Colonic mucosa (tissue), 4 donors: ENCODE measurements around the gene ZNF217. TPM values are rescaled to one million over a fixed set of nuclear protein-coding genes. Genes with fewer than 3 reads are reported as not detected.

ENCODE experiments used
- DNase-seq: peaks from one replicate; pipeline ENCODE4 v3.0.0-alpha.2; 2020
- H3K27ac ChIP-seq: fragments of 200-600 bp; one replicate; pipeline ENCODE4 v1.8.0; 2021
- H3K27me3 ChIP-seq: fragments of 200-600 bp; one replicate; pipeline ENCODE4 v1.8.0; 2021
- H3K36me3 ChIP-seq: fragments of 200-600 bp; one replicate; pipeline ENCODE4 v1.8.0; 2021
- H3K4me1 ChIP-seq: fragments of 200-600 bp; one replicate; pipeline ENCODE4 v1.8.0; 2021; ENCODE audit warnings: mild to moderate bottlenecking
- H3K4me3 ChIP-seq: fragments of 200-600 bp; one replicate; pipeline ENCODE4 v1.8.0; 2021
- H3K9ac ChIP-seq, 2 donors: one replicate each; pipeline ENCODE4 v1.7.0; 2013; ENCODE audit warnings: control low read depth in 2 of 2, low read depth in 2 of 2, low read length in 2 of 2
- H3K9me3 ChIP-seq: fragments of 200-600 bp; one replicate; pipeline ENCODE4 v1.8.0; 2021
- intact Hi-C: fragments of 100-400 bp; cut with DNase I; formaldehyde crosslinking; loops from one replicate; pipeline ENCODE4 v1.14.1; 2022
- total RNA-seq, 2 donors: library from RNA; stranded (reverse); fragmentation: NEBNext Ultra II Directional in 1 of 2; extraction: Animal tissue kit (Norgen Biotek cat#: 25700) in 1 of 2; gene quantifications; one replicate each; pipeline ENCODE4 v1.2.1, GENCODE V29; 2021
- TF ChIP-seq, protein P1 (sequence below): fragments of 200-600 bp; IDR thresholded peaks from one replicate; pipeline ENCODE4 v1.8.0; 2022; ENCODE audit warnings: antibody characterized with exemption, mild to moderate bottlenecking
- donor health status: healthy.
- donor health status: DM: no; HTN: no; CAD: no.
- donor health status: DM: no; HTN: no; CAD: no.

The ZNF217 gene
- total RNA-seq, 2 donors from 2014 or later: 45.7 to 73.0 TPM

DNA sequence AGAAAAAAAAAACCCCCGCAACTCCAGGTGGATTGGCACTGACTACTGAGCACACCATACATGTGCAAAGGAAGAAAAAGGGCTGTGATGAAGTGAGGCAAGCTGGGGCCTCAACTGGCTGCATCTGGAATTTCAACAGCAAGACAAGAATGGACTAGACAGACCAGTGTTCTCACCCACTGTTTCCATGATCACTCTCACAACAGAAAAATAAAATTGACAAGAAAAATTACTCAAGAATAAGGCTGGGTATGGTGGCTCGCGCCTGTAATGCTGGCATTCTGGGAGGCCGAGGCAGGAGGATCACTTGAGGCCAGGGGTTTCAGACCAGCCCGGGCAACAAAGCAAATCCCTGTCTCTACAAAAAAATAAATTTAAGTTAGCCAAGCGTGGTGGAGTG, 18.8 kb downstream of the ZNF217 start:
- Histone ChIP-seq H3K9me3 (no peaks in the 10 kb centered on the region), H3K36me3 (peaks cover 46% of the 10 kb centered on the region), H3K27me3 (no peaks in the 10 kb centered on the region), H3K4me3 (no peak overlapping the region), H3K9ac (no peak overlapping the region), H3K27ac (no peak overlapping the region), H3K4me1 (no peaks in the 10 kb centered on the region)
- TF ChIP-seq, protein P1, sequence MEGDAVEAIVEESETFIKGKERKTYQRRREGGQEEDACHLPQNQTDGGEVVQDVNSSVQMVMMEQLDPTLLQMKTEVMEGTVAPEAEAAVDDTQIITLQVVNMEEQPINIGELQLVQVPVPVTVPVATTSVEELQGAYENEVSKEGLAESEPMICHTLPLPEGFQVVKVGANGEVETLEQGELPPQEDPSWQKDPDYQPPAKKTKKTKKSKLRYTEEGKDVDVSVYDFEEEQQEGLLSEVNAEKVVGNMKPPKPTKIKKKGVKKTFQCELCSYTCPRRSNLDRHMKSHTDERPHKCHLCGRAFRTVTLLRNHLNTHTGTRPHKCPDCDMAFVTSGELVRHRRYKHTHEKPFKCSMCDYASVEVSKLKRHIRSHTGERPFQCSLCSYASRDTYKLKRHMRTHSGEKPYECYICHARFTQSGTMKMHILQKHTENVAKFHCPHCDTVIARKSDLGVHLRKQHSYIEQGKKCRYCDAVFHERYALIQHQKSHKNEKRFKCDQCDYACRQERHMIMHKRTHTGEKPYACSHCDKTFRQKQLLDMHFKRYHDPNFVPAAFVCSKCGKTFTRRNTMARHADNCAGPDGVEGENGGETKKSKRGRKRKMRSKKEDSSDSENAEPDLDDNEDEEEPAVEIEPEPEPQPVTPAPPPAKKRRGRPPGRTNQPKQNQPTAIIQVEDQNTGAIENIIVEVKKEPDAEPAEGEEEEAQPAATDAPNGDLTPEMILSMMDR: no peak
- intact Hi-C loops: loop anchor here (5.0 to 10.0 kb wide), 3 partner anchors 180 to 480 kb away; no protein-coding TSS in a partner anchor
- DNase-seq: no peak

DNA sequence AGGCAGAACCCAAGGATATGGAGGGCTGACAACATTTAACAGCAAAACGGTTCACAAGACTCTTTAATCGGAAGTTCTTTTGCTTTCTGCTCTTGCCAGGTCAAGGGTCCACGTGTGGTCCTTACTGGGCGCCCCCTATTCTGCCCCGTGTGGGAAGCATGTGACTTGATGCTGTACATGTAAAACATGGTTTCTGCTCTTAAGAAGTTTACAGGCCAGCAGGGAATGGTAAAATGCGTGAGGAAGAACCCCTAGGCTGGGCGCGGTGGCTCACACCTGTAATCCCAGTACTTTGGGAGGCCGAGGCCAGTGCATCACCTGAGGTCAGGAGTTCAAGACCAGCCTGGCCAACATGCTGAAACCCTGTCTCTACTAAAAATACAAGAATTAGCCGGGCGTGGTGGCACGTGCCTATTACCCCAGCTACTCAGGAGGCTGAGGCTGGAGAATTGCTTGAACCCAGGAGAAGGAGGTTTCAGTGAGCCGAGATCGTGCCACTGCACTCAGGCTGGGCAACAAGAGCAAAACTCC, 19.3 kb downstream of the ZNF217 start:
- Histone ChIP-seq H3K9ac (no peak overlapping the region), H3K4me1 (no peaks in the 10 kb centered on the region), H3K27me3 (no peaks in the 10 kb centered on the region), H3K36me3 (peaks cover 50% of the 10 kb centered on the region), H3K4me3 (no peak overlapping the region), H3K9me3 (no peaks in the 10 kb centered on the region), H3K27ac (no peak overlapping the region)
- intact Hi-C loops: loop anchor here (10.0 kb wide), 2 partner anchors 180 to 480 kb away; no protein-coding TSS in a partner anchor
- TF ChIP-seq, protein P1: no peak
- DNase-seq: no peak

DNA sequence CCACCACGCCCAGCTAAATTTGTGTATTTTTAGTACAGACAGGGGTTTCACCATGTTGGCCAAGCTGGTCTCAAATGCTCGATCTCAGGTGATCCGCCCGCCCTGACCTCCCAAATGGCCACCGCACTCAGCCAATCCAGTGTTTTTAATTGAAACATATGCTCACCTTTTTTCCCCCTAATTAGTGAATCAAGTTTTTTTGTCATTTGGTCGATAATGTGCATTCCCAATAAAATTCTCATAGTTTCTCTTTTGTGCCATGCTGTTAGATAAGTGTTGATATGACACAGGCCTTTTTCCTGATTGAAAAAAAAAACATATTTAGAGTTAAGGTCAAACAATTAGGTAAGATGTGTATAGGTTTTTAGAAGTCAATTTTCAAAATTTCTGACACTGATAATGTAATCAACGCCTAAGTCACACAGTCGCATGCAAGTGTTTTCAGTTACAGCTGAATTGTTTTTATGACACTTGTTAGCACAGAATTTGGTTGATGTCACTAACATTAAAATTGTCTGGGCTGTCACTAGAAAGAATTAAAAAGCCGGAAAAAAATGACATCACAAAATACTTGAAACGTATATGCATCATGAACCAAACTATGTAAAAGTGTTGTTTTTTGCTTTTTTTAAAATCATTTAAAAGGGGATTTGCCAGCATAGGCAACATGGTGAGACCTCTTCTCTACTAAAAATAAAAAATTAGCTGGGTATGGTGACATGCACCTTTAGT, 21.9 kb downstream of the ZNF217 start:
- Histone ChIP-seq H3K9ac (no peak overlapping the region), H3K36me3 (peaks cover 56% of the 10 kb centered on the region), H3K9me3 (no peaks in the 10 kb centered on the region), H3K27ac (no peak overlapping the region), H3K27me3 (no peaks in the 10 kb centered on the region), H3K4me1 (no peaks in the 10 kb centered on the region), H3K4me3 (no peak overlapping the region)
- TF ChIP-seq, protein P1: no peak
- no peak for DNase-seq
- intact Hi-C loops: loop anchor here (10.0 kb wide), 2 partner anchors 183 to 483 kb away; no protein-coding TSS in a partner anchor

GRCh38 chr20:53570446-53571276, 23.0 kb downstream of the ZNF217 start:
- Histone ChIP-seq H3K9me3 (no peaks in the 10 kb centered on the region), H3K4me3 (no peak overlapping the region), H3K4me1 (no peaks in the 10 kb centered on the region), H3K9ac (no peak overlapping the region), H3K27ac (no peak overlapping the region), H3K27me3 (no peaks in the 10 kb centered on the region), H3K36me3 (peaks cover 45% of the 10 kb centered on the region)
- no peak for DNase-seq
- intact Hi-C loops: loop anchor here (10.0 kb wide), 2 partner anchors 184 to 484 kb away; no protein-coding TSS in a partner anchor
- TF ChIP-seq, protein P1: no peak

DNA sequence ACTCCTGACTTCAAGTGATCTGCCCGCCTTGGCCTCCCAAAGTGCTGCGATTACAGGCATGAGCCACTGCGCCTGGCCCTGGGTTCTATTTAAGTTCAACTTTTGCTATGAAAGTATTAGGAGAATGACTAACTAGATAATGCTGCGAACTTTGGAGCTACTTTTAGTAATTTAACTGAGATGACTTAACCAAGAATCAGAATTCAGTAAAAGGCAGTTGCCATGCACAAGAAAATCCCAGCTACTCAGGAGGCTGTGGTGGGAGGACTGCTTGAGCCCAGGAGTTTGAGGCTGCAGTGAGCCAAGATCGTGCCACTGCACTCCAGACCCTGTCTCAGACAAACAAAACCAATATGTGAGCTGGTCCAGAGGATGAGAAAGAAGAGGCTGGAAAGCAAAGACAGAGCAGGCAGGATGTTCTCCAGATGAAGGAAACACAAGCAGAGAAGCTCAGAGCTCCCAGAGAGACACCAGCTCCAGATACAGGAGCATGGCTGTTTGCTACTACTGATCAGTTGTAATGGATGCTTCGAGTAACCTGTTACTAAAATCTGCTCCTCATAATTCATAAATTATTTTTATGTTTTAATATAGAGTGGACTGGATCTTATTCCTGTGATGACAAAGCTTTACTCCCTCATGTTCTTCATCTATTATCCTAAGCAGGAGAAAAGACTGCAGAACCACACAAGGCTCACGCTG, 23.9 kb downstream of the ZNF217 start:
- no peaks in the 10 kb centered on the region for H3K4me1 ChIP-seq
- intact Hi-C loops: loop anchor here (10.0 kb wide), 2 partner anchors 185 to 485 kb away; no protein-coding TSS in a partner anchor
- DNase-seq: no peak
- no peaks in the 10 kb centered on the region for H3K27me3 ChIP-seq
- peaks cover 41% of the 10 kb centered on the region for H3K36me3 ChIP-seq
- H3K27ac ChIP-seq: no peak overlapping the region
- TF ChIP-seq, protein P1: no peak
- H3K9ac ChIP-seq: no peak overlapping the region
- H3K9me3 ChIP-seq: no peaks in the 10 kb centered on the region
- no peak overlapping the region for H3K4me3 ChIP-seq
